Measurements from ENCODE around the gene DIPK1B. TPM values are rescaled to one million over a fixed set of nuclear protein-coding genes. Genes with fewer than 3 reads are reported as not detected.

The DIPK1B gene
- 5.3 and 16.5 TPM in 2 replicates for total RNA-seq

GRCh38 chr9:136711751-136712689 is at the start of gene DIPK1B:
Gene DIPK1B, plus strand, starts transcription at chr9:136712572. Its CDS starts 94 bp downstream, at chr9:136712666.

GRCh38 chr9:136662656-136663581 is 49.5 kb upstream of the DIPK1B start, which contains the start of gene EGFL7:
Gene EGFL7, plus strand, starts transcription at chr9:136662916. Its CDS starts 5,367 bp downstream, at chr9:136668283.

DNA sequence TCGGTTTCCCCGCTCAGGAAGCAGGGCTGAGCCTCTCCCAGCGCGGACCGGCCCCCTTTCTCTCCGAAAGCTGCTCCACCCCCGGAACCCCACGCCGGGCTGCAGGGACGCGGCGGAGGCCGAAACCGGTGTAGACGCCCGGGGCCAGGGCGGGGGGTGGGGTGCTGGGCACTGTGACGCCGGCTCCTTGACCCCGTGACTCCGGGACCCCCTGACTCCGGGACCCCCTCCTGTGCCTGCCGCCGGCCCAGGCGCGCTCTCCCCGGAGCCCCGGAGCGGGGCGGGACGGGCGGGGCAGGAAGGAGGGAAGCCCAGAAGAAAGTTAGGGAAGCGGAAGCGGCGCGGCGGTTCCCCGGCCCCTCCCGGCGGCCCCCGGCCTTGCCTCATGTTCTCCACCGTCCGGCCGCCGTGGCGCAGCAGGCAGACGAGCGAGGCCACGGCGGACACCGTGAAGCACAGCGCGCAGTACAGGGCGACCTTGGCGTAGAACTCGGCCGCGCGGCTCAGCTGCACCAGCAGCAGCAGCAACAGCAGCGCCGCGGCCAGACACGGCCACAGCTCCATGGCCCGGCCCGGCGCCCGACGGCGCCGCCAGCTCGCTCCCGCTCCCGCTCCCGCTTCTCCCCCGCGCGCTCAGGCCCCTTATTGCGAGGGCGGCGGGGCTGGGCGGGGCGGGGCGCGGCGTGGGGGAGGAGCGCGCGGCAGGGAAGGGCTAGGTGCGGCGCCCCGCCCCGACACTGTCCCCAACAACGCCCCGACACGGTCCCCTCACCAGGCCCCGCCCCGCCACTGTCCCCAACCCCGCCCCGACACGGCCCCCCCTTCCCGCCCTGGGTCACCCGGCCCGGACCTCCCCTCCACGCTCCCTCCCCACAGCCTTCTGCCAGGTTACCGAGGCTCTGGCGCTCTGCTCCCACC is 25.3 kb upstream of the DIPK1B start, which contains the start of gene AGPAT2:
Gene AGPAT2 (minus strand): TSS at position 664 of the 918 bp plus-strand sequence. CDS start 100 bp downstream, at position 564.

DNA sequence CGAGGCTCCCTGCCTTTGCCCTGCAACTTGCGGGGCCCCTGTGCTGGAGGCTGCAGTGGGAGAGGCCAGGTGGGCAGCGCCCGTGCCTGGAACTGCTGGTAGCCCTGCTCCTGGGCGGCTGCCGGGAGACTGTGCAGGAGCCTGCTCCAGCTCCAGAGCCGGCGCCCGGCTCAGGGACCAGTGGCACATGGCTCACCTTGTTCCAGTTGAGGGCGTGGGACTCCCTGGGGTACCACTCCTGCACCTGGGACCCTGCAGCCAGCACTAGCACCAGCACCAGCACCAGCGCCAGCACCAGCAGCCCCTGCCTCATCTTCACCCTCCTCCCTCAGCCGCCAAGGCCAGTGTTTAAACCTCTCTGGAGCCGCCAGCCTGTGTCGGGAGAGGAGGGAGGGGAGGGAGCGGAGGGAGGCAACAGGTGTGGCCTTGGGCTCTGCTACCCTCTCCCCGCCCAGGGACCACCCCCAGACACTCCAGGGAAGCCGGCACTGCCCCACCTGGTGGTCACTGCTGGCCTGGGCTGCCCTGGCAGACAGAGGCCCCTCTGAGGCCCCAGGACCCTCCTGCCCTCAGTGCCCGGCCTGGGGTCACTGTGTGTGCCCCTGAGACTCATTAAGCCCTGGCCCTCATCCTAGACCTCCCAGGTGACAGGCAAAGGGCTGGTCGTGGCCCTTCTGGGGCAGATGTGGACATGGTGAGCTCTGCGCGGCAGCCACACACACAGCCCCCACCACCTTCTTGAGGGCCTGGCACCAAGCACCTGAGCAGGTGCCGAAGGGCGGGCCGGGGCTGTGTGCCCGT is 30.4 kb downstream of the DIPK1B start, which contains the start of gene LCN10:
Gene LCN10 (minus strand): TSS at position 350 of the 801 bp plus-strand sequence. CDS start 37 bp downstream, at position 313.

GRCh38 chr9:136748201-136748600 is 35.8 kb downstream of the DIPK1B start, which contains the start of gene LCN6:
Gene LCN6, minus strand, starts transcription at chr9:136748525. Its CDS starts 42 bp downstream, at chr9:136748483.

DNA sequence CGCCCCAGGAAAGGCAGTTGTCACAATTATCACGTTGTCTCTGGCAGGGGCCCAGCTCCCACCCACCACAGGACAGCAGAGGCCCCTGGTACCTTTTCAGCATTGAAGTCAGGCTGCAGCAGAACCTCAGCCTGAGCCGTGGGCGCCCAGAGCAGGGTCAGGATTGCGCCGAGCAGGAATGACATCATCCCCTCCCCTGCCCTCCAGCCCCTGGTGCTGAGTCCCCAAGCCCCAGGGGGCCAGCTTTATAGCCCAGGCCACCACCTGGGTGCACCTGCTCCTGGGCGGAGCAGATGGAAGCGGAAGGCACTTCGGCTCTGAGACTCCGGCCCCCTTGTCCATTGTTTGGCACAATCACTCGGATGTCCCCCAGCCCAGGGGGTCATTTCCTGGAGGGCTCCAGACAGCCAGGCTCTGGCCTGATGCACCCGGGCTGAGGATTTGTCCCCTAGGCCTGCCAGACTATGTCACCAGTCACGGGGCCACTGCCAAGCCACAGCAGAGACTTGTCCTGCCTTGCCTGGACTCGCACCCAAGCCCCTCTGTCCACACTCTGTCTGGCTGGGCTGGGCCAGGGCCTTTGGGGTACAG is 52.0 kb downstream of the DIPK1B start, which contains the start of gene LCN15:
Gene LCN15 (minus strand): TSS at position 218 of the 591 bp plus-strand sequence. CDS start 30 bp downstream, at position 188.

Other genes starting within 250 kb of the DIPK1B start
- gene SEC16A, start 229.5 kb upstream of the DIPK1B start, total RNA-seq = 40.7 and 46.1 TPM in 2 replicates
- gene NOTCH1, start 166.5 kb upstream of the DIPK1B start, total RNA-seq = 9.4 and 13.8 TPM in 2 replicates
- 44.8 and 72.6 TPM in 2 replicates for gene EGFL7, start 49.7 kb upstream of the DIPK1B start, total RNA-seq
- 36.3 and 44.7 TPM in 2 replicates for gene AGPAT2, start 25.1 kb upstream of the DIPK1B start, total RNA-seq
- not detected in 2 replicates for gene LCN10, start 30.4 kb downstream of the DIPK1B start, total RNA-seq
- gene LCN6, start 36.0 kb downstream of the DIPK1B start, total RNA-seq = not detected in 2 replicates
- gene LCN8, start 45.7 kb downstream of the DIPK1B start, total RNA-seq = not detected in 2 replicates
- not detected in 2 replicates for gene LCN15, start 51.9 kb downstream of the DIPK1B start, total RNA-seq
- 86.8 and 179 TPM in 2 replicates for gene TMEM141, start 78.8 kb downstream of the DIPK1B start, total RNA-seq
- 0.35 TPM in 1 of 2 replicates, not detected in the other for gene CCDC183, start 83.8 kb downstream of the DIPK1B start, total RNA-seq
- 69.3 and 72.9 TPM in 2 replicates for gene RABL6, start 95.4 kb downstream of the DIPK1B start, total RNA-seq
- 2.0 TPM in 2 replicates for gene AJM1, start 129.9 kb downstream of the DIPK1B start, total RNA-seq
- gene PHPT1, start 136.8 kb downstream of the DIPK1B start, total RNA-seq = 83.2 and 140 TPM in 2 replicates
- gene MAMDC4, start 139.8 kb downstream of the DIPK1B start, total RNA-seq = 0.77 and 1.8 TPM in 2 replicates
- 303 and 404 TPM in 2 replicates for gene EDF1, start 153.7 kb downstream of the DIPK1B start, total RNA-seq
- 3.4 and 4.9 TPM in 2 replicates for gene TRAF2, start 173.9 kb downstream of the DIPK1B start, total RNA-seq
- gene FBXW5, start 232.2 kb downstream of the DIPK1B start, total RNA-seq = 152 and 153 TPM in 2 replicates
- not detected in 2 replicates for gene C8G, start 232.7 kb downstream of the DIPK1B start, total RNA-seq
- gene LCN12, start 239.7 kb downstream of the DIPK1B start, total RNA-seq = not detected in 2 replicates